PC-3 (cell line): ENCODE data around the gene PRDM2. TPM values are rescaled to one million over a fixed set of nuclear protein-coding genes. Genes with fewer than 3 reads are reported as not detected.

Experiments
- ATAC-seq: fragments of 200-7000 bp; cut with Tn5 transposase; 2 replicates; pipeline ENCODE4 v1.9.1; 2020; ENCODE audit warnings: mild to moderate bottlenecking, moderate library complexity
- BruUV-seq: library from RNA; stranded (reverse); fragments of 400-500 nt; replicated peaks from 2 replicates; lab custom pipeline; 2021; lab: Mats Ljungman, UMichigan
- CTCF ChIA-PET: fragments of 300-600 bp; sonication (Branson Sonifier 250); formaldehyde crosslinking; loops from one replicate; lab custom pipeline; 2022; ENCODE audit warnings: antibody characterized with exemption; lab: Charles Lee
- POLR2A ChIA-PET: fragments of 300-600 bp; sonication (Branson Sonifier 250); formaldehyde crosslinking; loops from one replicate; lab custom pipeline; 2022; ENCODE audit warnings: antibody characterized with exemption; ENCODE audit not compliant: unreplicated experiment; lab: Charles Lee
- DNase-seq: peaks from one replicate; pipeline ENCODE4 v3.0.0-alpha.2; 2015
- H2AFZ ChIP-seq: fragments of 300-600 bp; sonication (generic); 2 replicates; pipeline ENCODE4 v1.6.0; 2016; ENCODE audit warnings: antibody characterized with exemption, low read length
- H3F3A ChIP-seq: fragments of 300-600 bp; sonication (generic); one replicate; pipeline ENCODE4 v1.6.0; 2017; ENCODE audit warnings: antibody characterized with exemption, low read length, control low read depth, mild to moderate bottlenecking; ENCODE audit not compliant: unreplicated experiment
- H3K27ac ChIP-seq: fragments of 300-600 bp; sonication (generic); 2 replicates; pipeline ENCODE4 v1.5.1; 2016; ENCODE audit warnings: mild to moderate bottlenecking, low read length
- H3K27me3 ChIP-seq: fragments of 300-600 bp; sonication (generic); 2 replicates; pipeline ENCODE4 v1.6.1; 2016; ENCODE audit warnings: low read length, mixed read lengths
- H3K36me3 ChIP-seq: fragments of 300-600 bp; sonication (generic); 2 replicates; pipeline ENCODE4 v1.6.1; 2016; ENCODE audit warnings: low read depth, mixed run types, low read length, mixed read lengths
- H3K4me1 ChIP-seq: fragments of 300-600 bp; sonication (generic); 2 replicates; pipeline ENCODE4 v1.5.1; 2016; ENCODE audit warnings: low read length; ENCODE audit not compliant: insufficient read depth
- H3K4me2 ChIP-seq: fragments of 300-600 bp; sonication (generic); 2 replicates; pipeline ENCODE4 v1.6.0; 2016; ENCODE audit warnings: low read length
- H3K4me3 ChIP-seq: fragments of 300-600 bp; sonication (generic); 2 replicates; pipeline ENCODE4 v1.5.1; 2016; ENCODE audit warnings: mild to moderate bottlenecking, low read length, mixed read lengths
- H3K79me2 ChIP-seq: fragments of 300-600 bp; sonication (generic); 2 replicates; pipeline ENCODE4 v1.6.1; 2017; ENCODE audit warnings: low read length, mixed read lengths
- H3K9ac ChIP-seq: fragments of 300-600 bp; sonication (generic); 2 replicates; pipeline ENCODE4 v1.6.0; 2016; ENCODE audit warnings: mild to moderate bottlenecking, low read length
- H3K9me2 ChIP-seq: fragments of 300-600 bp; sonication (generic); replicated peaks from 2 replicates; pipeline ENCODE4 v1.6.1; 2016; ENCODE audit warnings: mixed run types, low read length, mixed read lengths
- H3K9me3 ChIP-seq: fragments of 300-600 bp; sonication (generic); 2 replicates; pipeline ENCODE4 v1.6.1; 2016; ENCODE audit warnings: low read length, mixed read lengths
- H4K20me1 ChIP-seq: fragments of 300-600 bp; sonication (generic); 2 replicates; pipeline ENCODE4 v1.6.1; 2016; ENCODE audit warnings: low read length, mixed read lengths
- CTCF ChIP-seq: fragments of 300-600 bp; sonication (generic); conservative IDR thresholded peaks from 2 replicates; pipeline ENCODE4 v1.5.1; 2017; ENCODE audit warnings: antibody characterized with exemption, low read depth, mild to moderate bottlenecking, low read length
- EZH2 ChIP-seq: fragments of 300-600 bp; sonication (generic); IDR thresholded peaks from one replicate; pipeline ENCODE4 v1.6.1; 2017; ENCODE audit warnings: antibody characterized with exemption, mild to moderate bottlenecking, low read length; ENCODE audit not compliant: unreplicated experiment
- EZH2phosphoT487 ChIP-seq: fragments of 300-600 bp; sonication (generic); IDR thresholded peaks from 2 replicates; pipeline ENCODE4 v1.6.1; 2018; ENCODE audit warnings: mild to moderate bottlenecking, antibody characterized with exemption, low read length, borderline replicate concordance
- intact Hi-C: fragments of 100-400 bp; cut with micrococcal nuclease; formaldehyde crosslinking; loops from 2 replicates; pipeline ENCODE4 v1.9.0; 2023
- total RNA-seq: library from RNA; depleted of rRNA; stranded (reverse); fragments of >200 nt; gene quantifications from 2 replicates; pipeline ENCODE4 v1.2.3, GENCODE V29; 2014

PRDM2 gene
- total RNA-seq, 1 experiment from 2014 or later: 9.4 TPM

GRCh38 chr1:13746342-13746741, 46.4 kb downstream of the PRDM2 start:
- Histone ChIP-seq H3K9me2 (no peaks in the 10 kb centered on the region), H3K4me2 (no peak overlapping the region), H3K4me3 (no peak overlapping the region), H3K36me3 (no peaks in the 10 kb centered on the region), H4K20me1 (peaks cover 13% of the 10 kb centered on the region), H3K27me3 (no peaks in the 10 kb centered on the region), H3K9ac (no peak overlapping the region), H3K9me3 (no peaks in the 10 kb centered on the region), H3K79me2 (peaks cover 19% of the 10 kb centered on the region), H2AFZ (no peak overlapping the region), H3F3A (no peaks in the 10 kb centered on the region), H3K27ac (no peak overlapping the region), H3K4me1 (peaks cover 17% of the 10 kb centered on the region)
- DNase-seq (no peak), ATAC-seq (no peak)
- ChIA-PET CTCF (no interaction called here), POLR2A (no interaction called here)
- no TSS peak for BruUV-seq
- TF ChIP-seq EZH2 (no peak), EZH2phosphoT487 (no peak)
- intact Hi-C loops: loop anchor here (5.0 kb wide), 1 partner anchor 51 kb away; no protein-coding TSS in a partner anchor

GRCh38 chr1:13748610-13749505, 48.9 kb downstream of the PRDM2 start:
- ATAC-seq: peak; percentile 90
- peak overlapping the region; percentile 93 for H2AFZ ChIP-seq
- TSS peak; percentile 94 for BruUV-seq
- peak; percentile 94 for DNase-seq
- no peaks in the 10 kb centered on the region for H3K9me3 ChIP-seq
- peak overlapping the region; percentile 86 for H3K4me3 ChIP-seq
- H3K4me1 ChIP-seq: peaks cover 24% of the 10 kb centered on the region
- POLR2A ChIA-PET: interaction anchor here (0.5 to 1.0 kb wide), 8 partner anchors 9 to 1132 kb away, joined by 3 to 21 read pairs (median 4); no protein-coding TSS in a partner anchor
- intact Hi-C loops: loop anchor here (5.0 kb wide), 1 partner anchor 48 kb away; no protein-coding TSS in a partner anchor
- peaks cover 44% of the 10 kb centered on the region for H3K79me2 ChIP-seq
- TF ChIP-seq CTCF: 0 out of 2 replicates have a peak, but pooled peaks have one; percentile 18
- no peak for TF ChIP-seq EZH2
- no peak for TF ChIP-seq EZH2phosphoT487
- no peaks in the 10 kb centered on the region for H3K27me3 ChIP-seq
- peak overlapping the region; percentile 51 for H3K27ac ChIP-seq
- CTCF ChIA-PET: interaction anchor here (0.6 to 0.9 kb wide), 3 partner anchors 8 to 1552 kb away, joined by 3 to 6 read pairs (median 4); no protein-coding TSS in a partner anchor
- no peaks in the 10 kb centered on the region for H3K9me2 ChIP-seq
- peak overlapping the region; percentile 79 for H3K9ac ChIP-seq
- peaks cover 31% of the 10 kb centered on the region for H4K20me1 ChIP-seq
- H3K36me3 ChIP-seq: no peaks in the 10 kb centered on the region
- H3F3A ChIP-seq: no peaks in the 10 kb centered on the region
- peak overlapping the region; percentile 99 for H3K4me2 ChIP-seq

- DNase-seq: peak; percentile 19
- ChIA-PET CTCF (interaction anchor here (0.5 to 0.9 kb wide), 4 partner anchors 8 to 1551 kb away, joined by 3 to 6 read pairs (median 4); no protein-coding TSS in a partner anchor), POLR2A (interaction anchor here (0.6 to 1.0 kb wide), 4 partner anchors 8 to 1133 kb away, joined by 4 to 21 read pairs (median 4); no protein-coding TSS in a partner anchor)
- Histone ChIP-seq H3K9me3 (no peaks in the 10 kb centered on the region), H3K9ac (peak overlapping the region; percentile 81), H3K4me2 (peak overlapping the region; percentile 89), H3F3A (no peaks in the 10 kb centered on the region), H2AFZ (no peak overlapping the region), H3K79me2 (peaks cover 53% of the 10 kb centered on the region), H3K9me2 (no peaks in the 10 kb centered on the region), H3K36me3 (no peaks in the 10 kb centered on the region), H4K20me1 (peaks cover 39% of the 10 kb centered on the region), H3K27me3 (no peaks in the 10 kb centered on the region), H3K27ac (peak overlapping the region; percentile 47), H3K4me3 (peak overlapping the region; percentile 68), H3K4me1 (peaks cover 24% of the 10 kb centered on the region)
- BruUV-seq: no TSS peak
- ATAC-seq: peak; percentile 50
- intact Hi-C loops: loop anchor here (5.0 kb wide), 1 partner anchor 48 kb away; no protein-coding TSS in a partner anchor
- no peak for TF ChIP-seq EZH2phosphoT487
- TF ChIP-seq EZH2: no peak
- no peak for TF ChIP-seq CTCF
Observed at GRCh38 chr1:13749543-13750341, 49.8 kb downstream of the PRDM2 start.
